IMR-90 (cell line): ENCODE data around the gene EPB41L4A. TPM values are rescaled to one million over a fixed set of nuclear protein-coding genes. Genes with fewer than 3 reads are reported as not detected.

Experiments
- ATAC-seq: fragments of 200-7000 bp; cut with Tn5 transposase; 2 replicates; pipeline ENCODE4 v1.9.1; 2020; ENCODE audit warnings: low read depth, mild to moderate bottlenecking, moderate library complexity
- BruUV-seq: library from RNA; stranded (reverse); fragments of 400-500 nt; replicated peaks from 2 replicates; lab custom pipeline; 2021; lab: Mats Ljungman, UMichigan
- CTCF ChIA-PET: fragments of 300-600 bp; formaldehyde crosslinking; extraction: SDS; loops from one replicate; lab custom pipeline; 2021; ENCODE audit warnings: antibody characterized with exemption; lab: Yijun Ruan, JAX
- POLR2A ChIA-PET: fragments of 300-600 bp; sonication (Branson Sonifier 250); formaldehyde crosslinking; loops from one replicate; lab custom pipeline; 2022; ENCODE audit warnings: antibody characterized with exemption; ENCODE audit not compliant: unreplicated experiment; lab: Charles Lee
- DNase-seq: peaks from one replicate; pipeline ENCODE4 v3.0.0; 2013
- H2AFZ ChIP-seq: replicated peaks from 2 replicates; pipeline ENCODE3; 2013; ENCODE audit warnings: low read length, mild to moderate bottlenecking; ENCODE audit not compliant: poor library complexity
- H2AK5ac ChIP-seq: 2 replicates; pipeline ENCODE4 v1.6.1; 2013; ENCODE audit warnings: low read depth, low read length, inconsistent platforms
- H2AK9ac ChIP-seq: replicated peaks from 2 replicates; pipeline ENCODE3; 2013; ENCODE audit warnings: mild to moderate bottlenecking, low read depth, low read length, moderate library complexity; ENCODE audit not compliant: poor library complexity
- H2BK120ac ChIP-seq: 2 replicates; pipeline ENCODE4 v1.6.1; 2013; ENCODE audit warnings: low read depth, low read length, inconsistent platforms
- H2BK15ac ChIP-seq: 3 replicates; pipeline ENCODE4 v1.6.1; 2013; ENCODE audit warnings: low read depth, low read length, inconsistent platforms
- H2BK20ac ChIP-seq: 2 replicates; pipeline ENCODE4 v1.6.1; 2013; ENCODE audit warnings: low read depth, mild to moderate bottlenecking, inconsistent platforms, low read length, moderate library complexity
- H2BK5ac ChIP-seq: 2 replicates; pipeline ENCODE4 v1.6.1; 2013; ENCODE audit warnings: mild to moderate bottlenecking, low read depth, low read length, inconsistent platforms; ENCODE audit not compliant: poor library complexity, severe bottlenecking
- H3K14ac ChIP-seq: replicated peaks from 2 replicates; pipeline ENCODE4 v1.6.1; 2013; ENCODE audit warnings: low read depth, low read length, inconsistent platforms
- H3K18ac ChIP-seq: 2 replicates; pipeline ENCODE4 v1.6.1; 2013; ENCODE audit warnings: low read depth, low read length, control low read depth
- H3K23ac ChIP-seq: 2 replicates; pipeline ENCODE4 v1.6.1; 2013; ENCODE audit warnings: low read depth, low read length, inconsistent platforms
- H3K27ac ChIP-seq: 2 replicates; pipeline ENCODE4 v1.5.1; 2013; ENCODE audit warnings: mild to moderate bottlenecking, control low read depth, low read length; ENCODE audit not compliant: insufficient read depth
- H3K27me3 ChIP-seq: 2 replicates; pipeline ENCODE4 v1.6.1; 2013; ENCODE audit warnings: low read length; ENCODE audit not compliant: control insufficient read depth, insufficient read depth
- H3K36me3 ChIP-seq: 2 replicates; pipeline ENCODE4 v1.6.1; 2013; ENCODE audit warnings: low read length, mixed read lengths; ENCODE audit not compliant: control insufficient read depth, insufficient read depth
- H3K4ac ChIP-seq: 2 replicates; pipeline ENCODE4 v1.6.1; 2013; ENCODE audit warnings: low read depth, low read length, inconsistent platforms
- H3K4me1 ChIP-seq: 2 replicates; pipeline ENCODE4 v1.6.1; 2013; ENCODE audit warnings: low read length, mixed read lengths; ENCODE audit not compliant: control insufficient read depth, insufficient read depth
- H3K4me2 ChIP-seq: 2 replicates; pipeline ENCODE4 v1.6.1; 2013; ENCODE audit warnings: low read depth, mild to moderate bottlenecking, control low read depth, low read length, moderate library complexity
- H3K4me3 ChIP-seq: 2 replicates; pipeline ENCODE4 v1.5.1; 2013; ENCODE audit warnings: low read depth, mild to moderate bottlenecking, control low read depth, low read length, moderate library complexity; ENCODE audit not compliant: insufficient read depth
- H3K56ac ChIP-seq: 2 replicates; pipeline ENCODE4 v1.6.1; 2013; ENCODE audit warnings: low read length, inconsistent platforms; ENCODE audit not compliant: insufficient read depth; ENCODE audit errors: extremely low read depth
- H3K79me1 ChIP-seq, 2 experiments: 2 replicates each; pipeline ENCODE4 v1.6.1; 2013; ENCODE audit warnings: low read length in 2 of 2, inconsistent platforms in 1 of 2, low read depth in 1 of 2
- H3K9ac ChIP-seq: 2 replicates; pipeline ENCODE4 v1.6.1; 2013; ENCODE audit warnings: low read depth, low read length, control low read depth
- H3K9me1 ChIP-seq: 2 replicates; pipeline ENCODE4 v1.6.1; 2013; ENCODE audit warnings: low read length, inconsistent platforms; ENCODE audit not compliant: insufficient read depth
- H3K9me3 ChIP-seq: 2 replicates; pipeline ENCODE4 v1.6.1; 2013; ENCODE audit warnings: low read length; ENCODE audit not compliant: control insufficient read depth, insufficient read depth
- H4K20me1 ChIP-seq: 2 replicates; pipeline ENCODE4 v1.6.1; 2013; ENCODE audit warnings: low read length, inconsistent platforms; ENCODE audit not compliant: insufficient read depth
- H4K5ac ChIP-seq: 2 replicates; pipeline ENCODE4 v1.6.1; 2013; ENCODE audit warnings: mild to moderate bottlenecking, low read depth, low read length, control low read depth
- H4K8ac ChIP-seq, 2 experiments: 2 replicates each; pipeline ENCODE4 v1.6.1; 2013; ENCODE audit warnings: low read depth in 2 of 2, low read length in 2 of 2, control low read depth in 1 of 2, inconsistent platforms in 1 of 2
- H4K91ac ChIP-seq: 2 replicates; pipeline ENCODE4 v1.6.1; 2013; ENCODE audit warnings: low read depth, low read length, inconsistent platforms; ENCODE audit not compliant: insufficient read depth
- MAFK ChIP-seq: IDR thresholded peaks from 2 replicates; pipeline ENCODE4 v1.6.1; 2012; ENCODE audit warnings: low read depth, low read length, improper control_type of control experiment
- MAZ ChIP-seq: IDR thresholded peaks from 2 replicates; pipeline ENCODE4 v1.6.1; 2012; ENCODE audit warnings: low read depth, mild to moderate bottlenecking, low read length, improper control_type of control experiment, moderate library complexity, borderline replicate concordance
- POLR2A ChIP-seq: IDR thresholded peaks from 2 replicates; pipeline ENCODE4 v1.6.1; 2012; ENCODE audit warnings: mild to moderate bottlenecking, low read depth, low read length
- RAD21 ChIP-seq: IDR thresholded peaks from 2 replicates; pipeline ENCODE4 v1.6.1; 2012; ENCODE audit warnings: low read length, improper control_type of control experiment
- RCOR1 ChIP-seq: IDR thresholded peaks from 2 replicates; pipeline ENCODE4 v1.6.1; 2012; ENCODE audit warnings: mild to moderate bottlenecking, low read length, improper control_type of control experiment; ENCODE audit not compliant: insufficient replicate concordance
- WGBS, 2 experiments: methylation state at CpG; one replicate each; pipeline versions ENCODE4 v1.1.5 to v1.1.7; 2013; ENCODE audit warnings: missing lambda C conversion rate in 2 of 2; ENCODE audit not compliant: insufficient read length in 1 of 2; ENCODE audit errors: extremely low coverage in 2 of 2; 5-methylcytosine and 5-hydroxymethylcytosine counted together
- dilution Hi-C: fragments of 300-500 bp; cut with HindIII; formaldehyde crosslinking; loops from one replicate; pipeline ENCODE4 v1.14.3; 2018; ENCODE audit warnings: low sequenced_read_pairs; ENCODE audit not compliant: unreplicated experiment
- in situ Hi-C: fragments of 300-500 bp; cut with MboI; formaldehyde crosslinking; loops from 3 replicates; pipeline ENCODE4 v1.14.3; 2019; ENCODE audit warnings: low sequenced_read_pairs, inconsistent platforms, mixed read lengths
- intact Hi-C: fragments of 100-400 bp; cut with micrococcal nuclease; formaldehyde crosslinking; loops from 2 replicates; pipeline ENCODE4 v1.10.0; 2022
- polyA plus RNA-seq, 3 experiments: library from polyadenylated mRNA; depleted of rRNA; stranded (reverse); fragments of >200 nt; gene quantifications; 2 replicates each; pipeline ENCODE4 v1.2.3, GENCODE V29; 2012; ENCODE audit warnings: low replicate concordance in 1 of 3
- total RNA-seq: library from RNA; depleted of rRNA; stranded (reverse); fragments of >200 nt; gene quantifications from 2 replicates; pipeline ENCODE4 v1.2.3, GENCODE V29; 2012
- TF ChIP-seq, protein P1 (sequence below): fragments of 150-350 bp; IDR thresholded peaks from 2 replicates; pipeline ENCODE4 v1.6.1; 2017; ENCODE audit warnings: mild to moderate bottlenecking, antibody characterized with exemption, low read length, low read depth

The EPB41L4A gene
- total and polyA plus RNA-seq, 2 of the 4 experiments (the other 2 are of a cell fraction): under 0.01 to 0.02 TPM

GRCh38 chr5:112248623-112249022 is 170.5 kb downstream of the EPB41L4A start:
- DNase-seq: no peak
- ATAC-seq: no peak
- no peak overlapping the region for H3K4ac ChIP-seq
- H3K4me2 ChIP-seq: no peak overlapping the region
- H4K8ac ChIP-seq: no peak overlapping the region
- H2BK20ac ChIP-seq: no peak overlapping the region
- TF ChIP-seq, protein P1, sequence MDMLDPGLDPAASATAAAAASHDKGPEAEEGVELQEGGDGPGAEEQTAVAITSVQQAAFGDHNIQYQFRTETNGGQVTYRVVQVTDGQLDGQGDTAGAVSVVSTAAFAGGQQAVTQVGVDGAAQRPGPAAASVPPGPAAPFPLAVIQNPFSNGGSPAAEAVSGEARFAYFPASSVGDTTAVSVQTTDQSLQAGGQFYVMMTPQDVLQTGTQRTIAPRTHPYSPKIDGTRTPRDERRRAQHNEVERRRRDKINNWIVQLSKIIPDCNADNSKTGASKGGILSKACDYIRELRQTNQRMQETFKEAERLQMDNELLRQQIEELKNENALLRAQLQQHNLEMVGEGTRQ: no peak
- TF ChIP-seq MAFK (no peak), RAD21 (no peak), RCOR1 (no peak), POLR2A (no peak), MAZ (no peak)
- no peak overlapping the region for H3K27ac ChIP-seq
- H3K14ac ChIP-seq: no peak overlapping the region
- H4K91ac ChIP-seq: no peak overlapping the region
- no peak overlapping the region for H2BK5ac ChIP-seq
- H4K20me1 ChIP-seq: no peaks in the 10 kb centered on the region
- H3K36me3 ChIP-seq: no peaks in the 10 kb centered on the region
- no peaks in the 10 kb centered on the region for H3K9me1 ChIP-seq
- H2BK120ac ChIP-seq: no peak overlapping the region
- no peak overlapping the region for H3K9ac ChIP-seq
- no peak overlapping the region for H4K5ac ChIP-seq
- intact Hi-C loops (no loop called here), dilution Hi-C loops (no loop called here), in situ Hi-C loops (no loop called here)
- no peak overlapping the region for H2AK5ac ChIP-seq
- no CpG with 5 or more reads among the region's 2 CpGs for WGBS, 2 experiments
- H2BK15ac ChIP-seq: no peak overlapping the region
- H3K9me3 ChIP-seq: no peaks in the 10 kb centered on the region
- CTCF ChIA-PET: no interaction called here
- H3K4me3 ChIP-seq: no peak overlapping the region
- H3K56ac ChIP-seq: no peak overlapping the region
- no peaks in the 10 kb centered on the region for H3K27me3 ChIP-seq
- H3K4me1 ChIP-seq: no peaks in the 10 kb centered on the region
- no peak overlapping the region for H3K18ac ChIP-seq
- no peak overlapping the region for H2AFZ ChIP-seq
- no peaks in the 10 kb centered on the region for H3K79me1 ChIP-seq
- no peak overlapping the region for H3K23ac ChIP-seq
- POLR2A ChIA-PET: no interaction called here
- no TSS peak for BruUV-seq
- H2AK9ac ChIP-seq: no peak overlapping the region
